Heart left ventricle (tissue), 13 donors: ENCODE measurements around the gene C7orf57.

Source experiments
- POLR2A ChIP-seq, 2 donors: fragments of 450-650 bp; IDR thresholded peaks; one replicate each; pipeline ENCODE4 v1.6.1; 2017; ENCODE audit warnings: antibody characterized with exemption in 2 of 2, mild to moderate bottlenecking in 2 of 2, moderate library complexity in 2 of 2
- TF ChIP-seq, protein P1 (sequence below), 12 donors: fragments of 200-600 bp; sonication (generic) in 4 of 12; IDR thresholded peaks; one replicate each; pipeline versions ENCODE4 v1.5.0 to v1.8.0; 2018 to 2022; ENCODE audit warnings: antibody characterized with exemption in 12 of 12, mild to moderate bottlenecking in 5 of 12
- donor health status: ischemic (EF 13 %, LVEDD 7.1; RV severe dilation, severe dysfunction).
- donor health status: DM: no; HTN: yes; CAD: no.
- donor health status: DM: no; HTN: no; CAD: no.
- donor health status: ischemic (EF 25% LVEDD 6.9; RV normal size, moderate dysfunction).
- donor health status: ischemic (EF 25% LVEDD 5.7; RV mildly dilated, moderate dysfunction).
- donor health status: ischemic (EF 35%, LVEDD 5.7; RV mildly dilated, moderate dysfunction).
- donor health status: nonischemic (EF 11% LVEDD 7.7; RV severe dilation, severe dysfunction).
- donor health status: DM: yes; HTN: yes; CAD: no.
- donor health status: PGD.
- donor health status: ischemic (EF 29% LVEDD 5.4; RV normal size, mild dysfunction).
- donor health status: nonischemic (EF 23%, LVEDD 6.1; RV moderate dilation, normal function).

DNA sequence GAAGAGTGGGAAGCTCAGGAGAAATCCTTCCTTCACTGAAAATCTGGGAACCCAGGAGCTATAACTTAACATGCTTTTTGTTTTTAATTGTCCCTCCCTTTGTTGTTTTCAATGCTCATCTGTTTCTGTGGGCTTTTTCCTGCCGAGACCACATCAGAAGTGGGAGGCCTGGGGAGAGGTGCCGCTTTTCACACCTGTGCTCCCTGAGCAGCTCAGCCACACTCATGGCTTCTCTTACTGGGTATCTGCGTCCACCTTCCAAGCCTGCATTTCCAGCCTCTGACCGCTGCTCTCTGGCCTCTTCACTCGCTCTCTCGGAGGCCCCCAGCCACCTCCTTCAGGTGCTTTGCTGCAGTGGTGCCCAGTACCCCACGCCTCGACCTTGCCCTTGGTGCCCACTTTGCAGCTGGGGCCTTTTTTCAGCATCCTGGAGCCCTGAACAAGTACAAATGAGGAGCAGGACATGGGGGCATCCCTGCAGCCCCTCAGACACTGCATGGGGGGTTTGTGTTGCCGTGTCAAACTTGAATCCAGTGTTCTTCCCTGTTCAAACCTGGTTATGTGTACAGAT lies 9.9 kb downstream of the C7orf57 start:
- no peak for TF ChIP-seq POLR2A (IDR thresholded peaks at IDR 0.05)
- TF ChIP-seq, protein P1, sequence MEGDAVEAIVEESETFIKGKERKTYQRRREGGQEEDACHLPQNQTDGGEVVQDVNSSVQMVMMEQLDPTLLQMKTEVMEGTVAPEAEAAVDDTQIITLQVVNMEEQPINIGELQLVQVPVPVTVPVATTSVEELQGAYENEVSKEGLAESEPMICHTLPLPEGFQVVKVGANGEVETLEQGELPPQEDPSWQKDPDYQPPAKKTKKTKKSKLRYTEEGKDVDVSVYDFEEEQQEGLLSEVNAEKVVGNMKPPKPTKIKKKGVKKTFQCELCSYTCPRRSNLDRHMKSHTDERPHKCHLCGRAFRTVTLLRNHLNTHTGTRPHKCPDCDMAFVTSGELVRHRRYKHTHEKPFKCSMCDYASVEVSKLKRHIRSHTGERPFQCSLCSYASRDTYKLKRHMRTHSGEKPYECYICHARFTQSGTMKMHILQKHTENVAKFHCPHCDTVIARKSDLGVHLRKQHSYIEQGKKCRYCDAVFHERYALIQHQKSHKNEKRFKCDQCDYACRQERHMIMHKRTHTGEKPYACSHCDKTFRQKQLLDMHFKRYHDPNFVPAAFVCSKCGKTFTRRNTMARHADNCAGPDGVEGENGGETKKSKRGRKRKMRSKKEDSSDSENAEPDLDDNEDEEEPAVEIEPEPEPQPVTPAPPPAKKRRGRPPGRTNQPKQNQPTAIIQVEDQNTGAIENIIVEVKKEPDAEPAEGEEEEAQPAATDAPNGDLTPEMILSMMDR (IDR thresholded peaks at IDR 0.05) = no peak
